ENCODE results near the gene ANKIB1.

ANKIB1 gene

GRCh38 chr7:92296880-92297445 is 51.2 kb downstream of the ANKIB1 start:
- H3K9me3 ChIP-seq (ENCODE audit: control insufficient read depth, low read length): no peaks in the 10 kb centered on the region
- peaks cover 27% of the 10 kb centered on the region for H3K4me1 ChIP-seq (ENCODE audit: control insufficient read depth, insufficient read depth, low read length)
- DNase-seq (ENCODE audit: low read depth): no peak
- H3K4me3 ChIP-seq (ENCODE audit: low read length): no peak overlapping the region
- no peaks in the 10 kb centered on the region for H3K27me3 ChIP-seq (replicated peaks; ENCODE audit: control insufficient read depth, insufficient read depth, low read length)
- H3K9ac ChIP-seq (ENCODE audit: low read length): no peak overlapping the region
- peaks cover 3% of the 10 kb centered on the region for H3K36me3 ChIP-seq (ENCODE audit: control insufficient read depth, insufficient read depth, low read length, severe bottlenecking)

- no peak for DNase-seq (ENCODE audit: low read depth)
- no peak overlapping the region for H3K4me3 ChIP-seq (ENCODE audit: low read length)
- H3K9me3 ChIP-seq (ENCODE audit: control insufficient read depth, low read length): no peaks in the 10 kb centered on the region
- H3K27me3 ChIP-seq (replicated peaks; ENCODE audit: control insufficient read depth, insufficient read depth, low read length): no peaks in the 10 kb centered on the region
- H3K9ac ChIP-seq (ENCODE audit: low read length): no peak overlapping the region
- H3K36me3 ChIP-seq (ENCODE audit: control insufficient read depth, insufficient read depth, low read length, severe bottlenecking): peaks cover 3% of the 10 kb centered on the region
- H3K4me1 ChIP-seq (ENCODE audit: control insufficient read depth, insufficient read depth, low read length): peaks cover 27% of the 10 kb centered on the region
These were observed 52.0 kb downstream of the ANKIB1 start for GRCh38 chr7:92297736-92298135.

- no peak overlapping the region for H3K9ac ChIP-seq (ENCODE audit: low read length)
- H3K4me1 ChIP-seq (ENCODE audit: control insufficient read depth, insufficient read depth, low read length): no peaks in the 10 kb centered on the region
- no peaks in the 10 kb centered on the region for H3K9me3 ChIP-seq (ENCODE audit: control insufficient read depth, low read length)
- H3K4me3 ChIP-seq (ENCODE audit: low read length): no peak overlapping the region
- H3K36me3 ChIP-seq (ENCODE audit: control insufficient read depth, insufficient read depth, low read length, severe bottlenecking): peaks cover 7% of the 10 kb centered on the region
- no peak for DNase-seq (ENCODE audit: low read depth)
- no peaks in the 10 kb centered on the region for H3K27me3 ChIP-seq (replicated peaks; ENCODE audit: control insufficient read depth, insufficient read depth, low read length)
These were observed 58.0 kb downstream of the ANKIB1 start for GRCh38 chr7:92303761-92304160.

GRCh38 chr7:92304406-92304893 is 58.7 kb downstream of the ANKIB1 start:
- Histone ChIP-seq H3K36me3 (ENCODE audit: control insufficient read depth, insufficient read depth, low read length, severe bottlenecking) (peaks cover 7% of the 10 kb centered on the region), H3K27me3 (replicated peaks; ENCODE audit: control insufficient read depth, insufficient read depth, low read length) (no peaks in the 10 kb centered on the region), H3K4me3 (ENCODE audit: low read length) (no peak overlapping the region), H3K9ac (ENCODE audit: low read length) (no peak overlapping the region), H3K9me3 (ENCODE audit: control insufficient read depth, low read length) (no peaks in the 10 kb centered on the region), H3K4me1 (ENCODE audit: control insufficient read depth, insufficient read depth, low read length) (no peaks in the 10 kb centered on the region)
- DNase-seq (ENCODE audit: low read depth): no peak

- no peak overlapping the region for H3K4me3 ChIP-seq (ENCODE audit: low read length)
- no peak for DNase-seq (ENCODE audit: low read depth)
These were observed 60.4 kb downstream of the ANKIB1 start for GRCh38 chr7:92306153-92306552.

GRCh38 chr7:92313055-92313454 is 67.3 kb downstream of the ANKIB1 start:
- Histone ChIP-seq H3K4me1 (ENCODE audit: control insufficient read depth, insufficient read depth, low read length) (no peaks in the 10 kb centered on the region), H3K36me3 (ENCODE audit: control insufficient read depth, insufficient read depth, low read length, severe bottlenecking) (no peaks in the 10 kb centered on the region), H3K9ac (ENCODE audit: low read length) (no peak overlapping the region), H3K27me3 (replicated peaks; ENCODE audit: control insufficient read depth, insufficient read depth, low read length) (no peaks in the 10 kb centered on the region), H3K9me3 (ENCODE audit: control insufficient read depth, low read length) (no peaks in the 10 kb centered on the region), H3K4me3 (ENCODE audit: low read length) (no peak overlapping the region)
- no peak for DNase-seq (ENCODE audit: low read depth)

More at GRCh38 chr7:92306153-92306552, 60.4 kb downstream of the ANKIB1 start:
- H3K9me3 ChIP-seq (ENCODE audit: control insufficient read depth, low read length): no peaks in the 10 kb centered on the region
- H3K9ac ChIP-seq (ENCODE audit: low read length): no peak overlapping the region
- no peaks in the 10 kb centered on the region for H3K4me1 ChIP-seq (ENCODE audit: control insufficient read depth, insufficient read depth, low read length)
- peaks cover 4% of the 10 kb centered on the region for H3K36me3 ChIP-seq (ENCODE audit: control insufficient read depth, insufficient read depth, low read length, severe bottlenecking)
- no peaks in the 10 kb centered on the region for H3K27me3 ChIP-seq (replicated peaks; ENCODE audit: control insufficient read depth, insufficient read depth, low read length)

GRCh38 chr7:92319243-92319642 is 73.5 kb downstream of the ANKIB1 start:
- Histone ChIP-seq H3K27me3 (replicated peaks; ENCODE audit: control insufficient read depth, insufficient read depth, low read length) (no peaks in the 10 kb centered on the region), H3K4me1 (ENCODE audit: control insufficient read depth, insufficient read depth, low read length) (no peaks in the 10 kb centered on the region), H3K9me3 (ENCODE audit: control insufficient read depth, low read length) (no peaks in the 10 kb centered on the region), H3K9ac (ENCODE audit: low read length) (no peak overlapping the region), H3K36me3 (ENCODE audit: control insufficient read depth, insufficient read depth, low read length, severe bottlenecking) (peaks cover 6% of the 10 kb centered on the region), H3K4me3 (ENCODE audit: low read length) (no peak overlapping the region)
- no peak for DNase-seq (ENCODE audit: low read depth)

GRCh38 chr7:92325173-92325572 is 79.4 kb downstream of the ANKIB1 start:
- no peaks in the 10 kb centered on the region for H3K9me3 ChIP-seq (ENCODE audit: control insufficient read depth, low read length)
- no peaks in the 10 kb centered on the region for H3K27me3 ChIP-seq (replicated peaks; ENCODE audit: control insufficient read depth, insufficient read depth, low read length)
- peak; percentile 6 for DNase-seq (ENCODE audit: low read depth)
- H3K36me3 ChIP-seq (ENCODE audit: control insufficient read depth, insufficient read depth, low read length, severe bottlenecking): peaks cover 8% of the 10 kb centered on the region
- peak overlapping the region; percentile 59 for H3K9ac ChIP-seq (ENCODE audit: low read length)
- peak overlapping the region; percentile 71 for H3K4me3 ChIP-seq (ENCODE audit: low read length)
- H3K4me1 ChIP-seq (ENCODE audit: control insufficient read depth, insufficient read depth, low read length): peaks cover 18% of the 10 kb centered on the region

GRCh38 chr7:92325858-92326257 is 80.1 kb downstream of the ANKIB1 start:
- Histone ChIP-seq H3K4me3 (ENCODE audit: low read length) (peak overlapping the region; percentile 71), H3K4me1 (ENCODE audit: control insufficient read depth, insufficient read depth, low read length) (peaks cover 18% of the 10 kb centered on the region), H3K36me3 (ENCODE audit: control insufficient read depth, insufficient read depth, low read length, severe bottlenecking) (peaks cover 6% of the 10 kb centered on the region), H3K27me3 (replicated peaks; ENCODE audit: control insufficient read depth, insufficient read depth, low read length) (no peaks in the 10 kb centered on the region), H3K9me3 (ENCODE audit: control insufficient read depth, low read length) (no peaks in the 10 kb centered on the region), H3K9ac (ENCODE audit: low read length) (peak overlapping the region; percentile 59)
- peak; percentile 24 for DNase-seq (ENCODE audit: low read depth)

- H3K4me3 ChIP-seq (ENCODE audit: low read length): no peak overlapping the region
- peaks cover 10% of the 10 kb centered on the region for H3K9me3 ChIP-seq (ENCODE audit: control insufficient read depth, low read length)
- no peak for DNase-seq (ENCODE audit: low read depth)
- no peak overlapping the region for H3K9ac ChIP-seq (ENCODE audit: low read length)
- peaks cover 5% of the 10 kb centered on the region for H3K4me1 ChIP-seq (ENCODE audit: control insufficient read depth, insufficient read depth, low read length)
- peaks cover 20% of the 10 kb centered on the region for H3K36me3 ChIP-seq (ENCODE audit: control insufficient read depth, insufficient read depth, low read length, severe bottlenecking)
- no peaks in the 10 kb centered on the region for H3K27me3 ChIP-seq (replicated peaks; ENCODE audit: control insufficient read depth, insufficient read depth, low read length)
These were observed 85.2 kb downstream of the ANKIB1 start for GRCh38 chr7:92330835-92331438.

- Histone ChIP-seq H3K4me3 (ENCODE audit: low read length) (no peak overlapping the region), H3K4me1 (ENCODE audit: control insufficient read depth, insufficient read depth, low read length) (no peaks in the 10 kb centered on the region), H3K9ac (ENCODE audit: low read length) (no peak overlapping the region), H3K36me3 (ENCODE audit: control insufficient read depth, insufficient read depth, low read length, severe bottlenecking) (peaks cover 21% of the 10 kb centered on the region), H3K9me3 (ENCODE audit: control insufficient read depth, low read length) (peaks cover 10% of the 10 kb centered on the region), H3K27me3 (replicated peaks; ENCODE audit: control insufficient read depth, insufficient read depth, low read length) (no peaks in the 10 kb centered on the region)
- DNase-seq (ENCODE audit: low read depth): no peak
These were observed 85.7 kb downstream of the ANKIB1 start for GRCh38 chr7:92331508-92331907.
